ENCODE results near the gene UBL5.
"Not testable (repeated sequence)": the region's sequence is repeated elsewhere in the genome, so short reads cannot be mapped to it uniquely, and the experiment has no call there.

Gene UBL5

DNA sequence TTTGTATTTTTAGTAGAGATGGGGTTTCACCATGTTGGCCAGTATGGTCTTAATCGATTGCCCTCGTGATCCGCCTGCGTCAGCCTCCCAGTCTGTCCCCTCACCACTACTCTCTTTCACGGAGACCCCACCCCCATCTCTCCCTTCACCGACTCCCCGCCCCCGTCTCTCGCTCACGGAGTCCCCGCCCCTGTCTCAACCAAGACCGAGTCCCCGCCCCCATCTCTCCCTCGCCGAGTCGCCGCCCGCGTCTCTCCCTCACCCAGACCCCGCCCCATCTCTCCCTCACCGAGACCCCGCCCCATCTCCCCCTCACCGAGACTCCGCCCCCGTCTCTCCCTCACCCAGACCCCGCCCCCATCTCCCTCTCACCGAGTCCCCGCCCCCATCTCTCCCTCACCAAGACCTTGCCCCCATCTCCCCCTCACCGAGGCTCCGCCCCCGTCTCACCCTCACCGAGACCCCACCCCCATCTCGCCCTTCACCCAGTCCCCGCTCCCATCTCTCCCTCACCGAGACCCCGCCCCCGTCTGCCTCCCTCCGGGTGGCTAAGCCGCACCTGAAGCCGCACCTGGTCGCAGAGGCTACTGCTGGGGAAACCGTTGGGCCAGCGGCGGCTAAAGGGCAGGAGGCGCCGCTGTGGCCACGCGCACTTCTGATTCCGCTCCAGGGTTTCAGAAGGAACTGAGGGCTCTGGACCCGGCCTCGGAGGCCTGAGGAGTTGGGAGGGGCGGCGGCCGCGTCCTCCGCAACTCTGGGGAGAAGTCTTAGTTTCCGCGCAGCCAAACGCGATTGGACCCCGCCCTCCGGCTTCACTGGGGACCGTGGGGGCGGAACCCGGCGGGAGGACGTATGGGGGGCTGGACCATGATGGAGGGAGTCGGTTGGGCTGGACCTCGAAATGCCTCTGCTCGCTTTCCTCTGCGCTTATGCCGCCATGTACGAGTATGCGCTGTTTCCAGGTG, 42.1 kb upstream of the UBL5 start:
- H3F3A ChIP-seq (ENCODE audit: control insufficient read depth, insufficient read depth) = no peaks in the 10 kb centered on the region
- H3K9me3 ChIP-seq (ENCODE audit: control insufficient read depth, insufficient read depth, low read length) = no peaks in the 10 kb centered on the region
- H3K27me3 ChIP-seq (ENCODE audit: control insufficient read depth, low read length) = no peaks in the 10 kb centered on the region
- H3K27ac ChIP-seq (ENCODE audit: low read depth, low read length) = peak overlapping the region; percentile 67
- no peaks in the 10 kb centered on the region for H3K9me2 ChIP-seq (replicated peaks; ENCODE audit: control insufficient read depth, low read length)
- H3K4me2 ChIP-seq (ENCODE audit: low read length) = peak overlapping the region; percentile 83
- H3K36me3 ChIP-seq (ENCODE audit: control insufficient read depth, low read length) = no peaks in the 10 kb centered on the region
- H3K4me1 ChIP-seq (ENCODE audit: control insufficient read depth, low read length) = peaks cover 11% of the 10 kb centered on the region
- H4K20me1 ChIP-seq (ENCODE audit: control insufficient read depth, insufficient read depth, low read depth, low read length) = no peaks in the 10 kb centered on the region
- H3K4me3 ChIP-seq (ENCODE audit: low read length) = peak overlapping the region; percentile 84
- no peaks in the 10 kb centered on the region for H3K79me2 ChIP-seq (ENCODE audit: control insufficient read depth, low read length)
- TF ChIP-seq, protein P1, sequence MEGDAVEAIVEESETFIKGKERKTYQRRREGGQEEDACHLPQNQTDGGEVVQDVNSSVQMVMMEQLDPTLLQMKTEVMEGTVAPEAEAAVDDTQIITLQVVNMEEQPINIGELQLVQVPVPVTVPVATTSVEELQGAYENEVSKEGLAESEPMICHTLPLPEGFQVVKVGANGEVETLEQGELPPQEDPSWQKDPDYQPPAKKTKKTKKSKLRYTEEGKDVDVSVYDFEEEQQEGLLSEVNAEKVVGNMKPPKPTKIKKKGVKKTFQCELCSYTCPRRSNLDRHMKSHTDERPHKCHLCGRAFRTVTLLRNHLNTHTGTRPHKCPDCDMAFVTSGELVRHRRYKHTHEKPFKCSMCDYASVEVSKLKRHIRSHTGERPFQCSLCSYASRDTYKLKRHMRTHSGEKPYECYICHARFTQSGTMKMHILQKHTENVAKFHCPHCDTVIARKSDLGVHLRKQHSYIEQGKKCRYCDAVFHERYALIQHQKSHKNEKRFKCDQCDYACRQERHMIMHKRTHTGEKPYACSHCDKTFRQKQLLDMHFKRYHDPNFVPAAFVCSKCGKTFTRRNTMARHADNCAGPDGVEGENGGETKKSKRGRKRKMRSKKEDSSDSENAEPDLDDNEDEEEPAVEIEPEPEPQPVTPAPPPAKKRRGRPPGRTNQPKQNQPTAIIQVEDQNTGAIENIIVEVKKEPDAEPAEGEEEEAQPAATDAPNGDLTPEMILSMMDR (IDR thresholded peaks at IDR 0.05; ENCODE audit: low read depth, low read length, poor library complexity, severe bottlenecking) = no peak
- TF ChIP-seq EZH2phosphoT487 (IDR thresholded peaks at IDR 0.05; ENCODE audit: borderline replicate concordance, low read length) = no peak

DNA sequence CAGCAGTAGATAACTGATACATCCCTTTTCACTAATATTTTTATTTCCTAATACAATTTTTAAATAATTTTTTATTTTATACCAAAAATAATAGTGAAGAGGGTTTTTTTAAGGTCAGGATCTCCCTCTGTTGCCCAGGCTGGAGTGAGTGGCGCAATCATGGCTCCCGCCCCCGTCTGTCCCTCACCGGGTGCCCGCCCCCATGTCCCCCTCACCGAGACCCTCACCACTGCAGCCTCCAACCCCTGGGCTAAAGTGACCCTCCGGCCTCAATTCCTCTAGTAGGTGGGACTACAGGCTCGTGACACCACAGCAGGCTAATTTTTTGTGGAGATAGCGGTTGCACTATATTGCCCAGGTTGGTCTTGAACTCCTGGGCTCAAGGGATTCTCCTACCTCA, 41.4 kb upstream of the UBL5 start:
- Histone ChIP-seq H3K4me2 (ENCODE audit: low read length) (peak overlapping the region; percentile 83), H4K20me1 (ENCODE audit: control insufficient read depth, insufficient read depth, low read depth, low read length) (no peaks in the 10 kb centered on the region), H3K27ac (ENCODE audit: low read depth, low read length) (no peak overlapping the region), H3K9me2 (replicated peaks; ENCODE audit: control insufficient read depth, low read length) (no peaks in the 10 kb centered on the region), H3K36me3 (ENCODE audit: control insufficient read depth, low read length) (no peaks in the 10 kb centered on the region), H3K9me3 (ENCODE audit: control insufficient read depth, insufficient read depth, low read length) (no peaks in the 10 kb centered on the region), H3K27me3 (ENCODE audit: control insufficient read depth, low read length) (no peaks in the 10 kb centered on the region), H3K4me3 (ENCODE audit: low read length) (peak overlapping the region; percentile 84), H3K4me1 (ENCODE audit: control insufficient read depth, low read length) (peaks cover 13% of the 10 kb centered on the region), H3K79me2 (ENCODE audit: control insufficient read depth, low read length) (no peaks in the 10 kb centered on the region), H3F3A (ENCODE audit: control insufficient read depth, insufficient read depth) (no peaks in the 10 kb centered on the region)
- TF ChIP-seq EZH2phosphoT487 (IDR thresholded peaks at IDR 0.05; ENCODE audit: borderline replicate concordance, low read length) = no peak
- TF ChIP-seq, protein P1 (IDR thresholded peaks at IDR 0.05; ENCODE audit: low read depth, low read length, poor library complexity, severe bottlenecking) = no peak

DNA sequence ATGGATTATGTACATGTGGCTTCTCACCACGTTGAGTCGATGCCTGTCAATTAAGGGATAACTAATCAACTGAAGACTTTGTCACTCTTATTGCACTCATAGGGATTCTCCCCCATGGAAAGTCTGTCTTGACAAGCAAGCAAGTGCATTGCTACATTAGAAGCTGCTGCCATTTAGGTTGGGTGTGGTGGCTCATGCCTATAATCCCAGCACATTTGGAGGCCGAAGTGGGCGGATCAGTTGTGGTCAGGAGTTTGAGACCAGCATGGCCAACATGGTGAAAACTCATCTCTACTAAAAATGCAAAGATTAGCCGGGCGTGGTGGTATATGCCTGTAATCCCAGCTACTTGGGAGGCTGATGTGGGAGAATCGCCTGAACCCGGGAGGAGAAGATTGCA, 40.9 kb upstream of the UBL5 start:
- TF ChIP-seq, protein P1 (IDR thresholded peaks at IDR 0.05; ENCODE audit: low read depth, low read length, poor library complexity, severe bottlenecking) = no peak
- TF ChIP-seq EZH2phosphoT487 (IDR thresholded peaks at IDR 0.05; ENCODE audit: borderline replicate concordance, low read length) = no peak
- Histone ChIP-seq H3K27me3 (ENCODE audit: control insufficient read depth, low read length) (no peaks in the 10 kb centered on the region), H3K4me2 (ENCODE audit: low read length) (peak overlapping the region; percentile 83; the same call in 1 of the 2 replicates), H4K20me1 (ENCODE audit: control insufficient read depth, insufficient read depth, low read depth, low read length) (no peaks in the 10 kb centered on the region), H3K36me3 (ENCODE audit: control insufficient read depth, low read length) (no peaks in the 10 kb centered on the region), H3K9me2 (replicated peaks; ENCODE audit: control insufficient read depth, low read length) (no peaks in the 10 kb centered on the region), H3K79me2 (ENCODE audit: control insufficient read depth, low read length) (no peaks in the 10 kb centered on the region), H3K27ac (ENCODE audit: low read depth, low read length) (no peak overlapping the region), H3K4me3 (ENCODE audit: low read length) (no peak overlapping the region; the same call in 1 of the 2 replicates), H3F3A (ENCODE audit: control insufficient read depth, insufficient read depth) (no peaks in the 10 kb centered on the region), H3K9me3 (ENCODE audit: control insufficient read depth, insufficient read depth, low read length) (no peaks in the 10 kb centered on the region), H3K4me1 (ENCODE audit: control insufficient read depth, low read length) (peaks cover 13% of the 10 kb centered on the region)

DNA sequence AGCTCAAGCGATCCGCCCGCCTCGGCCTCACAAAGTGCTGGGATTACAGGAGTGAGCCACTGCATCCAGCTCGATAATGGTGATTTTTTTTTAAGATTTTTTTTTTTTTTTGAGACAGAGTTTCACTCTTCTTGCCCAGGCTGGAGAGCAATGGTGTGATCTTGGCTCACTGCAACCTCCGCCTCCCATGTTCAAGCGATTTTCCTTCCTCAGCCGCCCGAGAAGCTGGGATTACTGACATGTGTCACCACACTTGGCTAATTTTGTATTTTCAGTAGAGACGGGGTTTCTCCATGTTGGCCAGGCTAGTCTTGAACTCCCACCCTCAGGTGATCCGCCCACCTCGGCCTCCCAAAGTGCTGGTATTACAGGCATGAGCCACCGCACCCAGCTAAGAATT, 39.1 kb upstream of the UBL5 start:
- not testable (repeated sequence) for H3F3A ChIP-seq (ENCODE audit: control insufficient read depth, insufficient read depth); H4K20me1 ChIP-seq (ENCODE audit: control insufficient read depth, insufficient read depth, low read depth, low read length); H3K9me2 ChIP-seq (replicated peaks; ENCODE audit: control insufficient read depth, low read length); H3K36me3 ChIP-seq (ENCODE audit: control insufficient read depth, low read length); H3K79me2 ChIP-seq (ENCODE audit: control insufficient read depth, low read length); H3K27ac ChIP-seq (ENCODE audit: low read depth, low read length); H3K4me3 ChIP-seq (ENCODE audit: low read length); H3K27me3 ChIP-seq (ENCODE audit: control insufficient read depth, low read length); H3K9me3 ChIP-seq (ENCODE audit: control insufficient read depth, insufficient read depth, low read length); H3K4me2 ChIP-seq (ENCODE audit: low read length)
- H3K4me1 ChIP-seq (ENCODE audit: control insufficient read depth, low read length) = peaks cover 22% of the 10 kb centered on the region

Measured in DOHH2 (cell line).